Keratinocyte (primary cell): ENCODE measurements around the gene TMEM176B. TPM values are rescaled to one million over a fixed set of nuclear protein-coding genes. Genes with fewer than 3 reads are reported as not detected.

Source experiments
- DNase-seq: peaks from one replicate; pipeline ENCODE4 v3.0.0-alpha.2; 2011; ENCODE audit warnings: low read depth, missing footprints, low spot score
- FAIRE-seq: peaks from 2 replicates; lab custom pipeline; 2011; peaks lifted over from hg19 to GRCh38; lab: Jason Lieb, UNC
- H2AFZ ChIP-seq: 2 replicates; pipeline ENCODE4 v1.6.0; 2012; ENCODE audit warnings: low read length, control low read depth, inconsistent platforms; ENCODE audit not compliant: control insufficient read depth
- H3K27ac ChIP-seq: 2 replicates; pipeline ENCODE4 v1.5.1; 2011; ENCODE audit warnings: low read length; ENCODE audit not compliant: control insufficient read depth, insufficient read depth
- H3K27me3 ChIP-seq: 3 replicates; pipeline ENCODE4 v1.6.0; 2011; ENCODE audit warnings: low read length; ENCODE audit not compliant: control insufficient read depth, insufficient read depth; ENCODE audit errors: extremely low read depth
- H3K36me3 ChIP-seq, 2 experiments: 2 replicates in 1 of 2; 3 replicates in 1 of 2; pipeline ENCODE4 v1.5.1; 2011; ENCODE audit warnings: low read length in 2 of 2, mild to moderate bottlenecking in 1 of 2; ENCODE audit not compliant: control insufficient read depth in 2 of 2, insufficient read depth in 2 of 2; ENCODE audit errors: extremely low read depth in 1 of 2
- H3K4me1 ChIP-seq: 3 replicates; pipeline ENCODE4 v1.5.1; 2011; ENCODE audit warnings: low read length; ENCODE audit not compliant: control insufficient read depth, insufficient read depth; ENCODE audit errors: extremely low read depth
- H3K4me2 ChIP-seq: 3 replicates; pipeline ENCODE4 v1.6.0; 2011; ENCODE audit warnings: low read depth, low read length; ENCODE audit not compliant: control insufficient read depth, insufficient read depth; ENCODE audit errors: extremely low read depth
- H3K4me3 ChIP-seq, 3 experiments: fragments of 200-600 bp in 1 of 3; sonication (generic) in 1 of 3; 2 replicates in 2 of 3; 3 replicates in 1 of 3; pipeline ENCODE4 v1.5.1; 2011 to 2016; ENCODE audit warnings: low read length in 3 of 3, mild to moderate bottlenecking in 3 of 3, control low read depth in 2 of 3, inconsistent platforms in 1 of 3, low read depth in 1 of 3, mixed read lengths in 1 of 3, mixed run types in 1 of 3, moderate library complexity in 1 of 3; ENCODE audit not compliant: control insufficient read depth in 2 of 3, insufficient read depth in 2 of 3; ENCODE audit errors: extremely low read depth in 1 of 3
- H3K79me2 ChIP-seq: 2 replicates; pipeline ENCODE4 v1.6.0; 2012; ENCODE audit warnings: low read length; ENCODE audit not compliant: control insufficient read depth, insufficient read depth
- H3K9ac ChIP-seq: 3 replicates; pipeline ENCODE4 v1.6.0; 2011; ENCODE audit warnings: low read length; ENCODE audit not compliant: control insufficient read depth, insufficient read depth; ENCODE audit errors: extremely low read depth
- H3K9me1 ChIP-seq: 3 replicates; pipeline ENCODE4 v1.6.0; 2011; ENCODE audit warnings: low read length; ENCODE audit not compliant: control insufficient read depth, insufficient read depth; ENCODE audit errors: extremely low read depth
- H3K9me3 ChIP-seq: 2 replicates; pipeline ENCODE4 v1.5.1; 2012; ENCODE audit warnings: low read depth, low read length; ENCODE audit not compliant: control insufficient read depth
- H4K20me1 ChIP-seq: 3 replicates; pipeline ENCODE4 v1.6.0; 2011; ENCODE audit warnings: low read length; ENCODE audit not compliant: control insufficient read depth, insufficient read depth; ENCODE audit errors: extremely low read depth
- EZH2 ChIP-seq: IDR thresholded peaks from one replicate; pipeline ENCODE4 v1.6.1; 2012; ENCODE audit warnings: inconsistent platforms, mild to moderate bottlenecking, low read length, moderate library complexity
- dilution Hi-C: fragments of 300-500 bp; cut with MboI; formaldehyde crosslinking; loops from one replicate; pipeline ENCODE4 v1.7.0; 2020; ENCODE audit warnings: low sequenced_read_pairs; ENCODE audit not compliant: extremely low pct_ligation_motif_present
- polyA plus RNA-seq, 5 experiments: library from polyadenylated mRNA; depleted of rRNA in 3 of 5; stranded (reverse) in 3 of 5; stranded (forward) in 1 of 5; unstranded in 1 of 5; fragments of >200 nt; gene quantifications; 1 replicate in 1 of 5; 2 replicates in 3 of 5; 3 replicates in 1 of 5; pipeline versions ENCODE4 v1.2.1 to v1.2.3, GENCODE V29; 2011 to 2012; ENCODE audit warnings: missing spikeins in 2 of 5, low read depth in 1 of 5, low replicate concordance in 1 of 5
- TF ChIP-seq, protein P1 (sequence below), 3 experiments: IDR thresholded peaks in 1 of 3; conservative IDR thresholded peaks in 1 of 3; optimal IDR thresholded peaks in 1 of 3; 2 replicates in 2 of 3; 3 replicates in 1 of 3; pipeline versions ENCODE3 to v1.5.1; 2011; ENCODE audit warnings: low read length in 3 of 3, mild to moderate bottlenecking in 3 of 3, moderate library complexity in 2 of 3, control low read depth in 1 of 3, inconsistent platforms in 1 of 3; ENCODE audit not compliant: insufficient read depth in 2 of 3; ENCODE audit errors: extremely low read depth in 1 of 3

TMEM176B gene
- polyA plus RNA-seq, 1 donor (not counting 4 experiments of a cell fraction or from before 2014, with no cell fraction given): not detected

DNA sequence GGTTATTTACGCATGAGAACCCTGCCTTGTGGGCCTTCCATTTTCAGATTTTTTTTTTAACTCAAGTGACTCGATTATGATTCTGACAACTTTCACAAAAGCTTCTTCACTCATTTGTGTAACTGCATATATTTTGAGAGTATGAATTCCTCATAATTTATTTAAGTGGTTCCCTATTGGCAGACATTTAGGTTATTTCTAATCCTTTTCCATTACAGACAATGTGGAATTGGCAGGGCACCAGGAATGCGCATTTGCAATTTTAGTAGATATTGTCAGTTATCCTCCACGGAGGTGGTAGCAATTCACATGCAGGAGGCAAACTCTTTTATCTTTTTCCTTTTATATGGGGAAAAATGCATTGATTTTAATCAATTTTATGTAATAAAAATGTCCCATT, 2.5 kb downstream of the TMEM176B start:
- Histone ChIP-seq H4K20me1 (no peaks in the 10 kb centered on the region), H3K9me1 (no peaks in the 10 kb centered on the region), H3K27me3 (peaks cover 42% of the 10 kb centered on the region), H3K36me3 (no peaks in the 10 kb centered on the region), H3K4me2 (no peak overlapping the region), H3K9me3 (no peaks in the 10 kb centered on the region), H3K27ac (no peak overlapping the region), H3K79me2 (no peaks in the 10 kb centered on the region), H3K9ac (no peak overlapping the region), H2AFZ (no peak overlapping the region), H3K4me3 (no peak overlapping the region), H3K4me1 (no peaks in the 10 kb centered on the region)
- dilution Hi-C loops: no loop called here
- FAIRE-seq: no peak
- no peak for DNase-seq
- TF ChIP-seq, protein P1, sequence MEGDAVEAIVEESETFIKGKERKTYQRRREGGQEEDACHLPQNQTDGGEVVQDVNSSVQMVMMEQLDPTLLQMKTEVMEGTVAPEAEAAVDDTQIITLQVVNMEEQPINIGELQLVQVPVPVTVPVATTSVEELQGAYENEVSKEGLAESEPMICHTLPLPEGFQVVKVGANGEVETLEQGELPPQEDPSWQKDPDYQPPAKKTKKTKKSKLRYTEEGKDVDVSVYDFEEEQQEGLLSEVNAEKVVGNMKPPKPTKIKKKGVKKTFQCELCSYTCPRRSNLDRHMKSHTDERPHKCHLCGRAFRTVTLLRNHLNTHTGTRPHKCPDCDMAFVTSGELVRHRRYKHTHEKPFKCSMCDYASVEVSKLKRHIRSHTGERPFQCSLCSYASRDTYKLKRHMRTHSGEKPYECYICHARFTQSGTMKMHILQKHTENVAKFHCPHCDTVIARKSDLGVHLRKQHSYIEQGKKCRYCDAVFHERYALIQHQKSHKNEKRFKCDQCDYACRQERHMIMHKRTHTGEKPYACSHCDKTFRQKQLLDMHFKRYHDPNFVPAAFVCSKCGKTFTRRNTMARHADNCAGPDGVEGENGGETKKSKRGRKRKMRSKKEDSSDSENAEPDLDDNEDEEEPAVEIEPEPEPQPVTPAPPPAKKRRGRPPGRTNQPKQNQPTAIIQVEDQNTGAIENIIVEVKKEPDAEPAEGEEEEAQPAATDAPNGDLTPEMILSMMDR (optimal IDR thresholded peaks at IDR 0.05 in 1 of 3, IDR thresholded peaks at IDR 0.05 in 1 of 3, conservative IDR thresholded peaks at IDR 0.05 in 1 of 3; ENCODE audit: extremely low read depth in 1 of 3, insufficient read depth in 2 of 3, low read length in 3 of 3): no peak
- no peak for TF ChIP-seq EZH2

DNA sequence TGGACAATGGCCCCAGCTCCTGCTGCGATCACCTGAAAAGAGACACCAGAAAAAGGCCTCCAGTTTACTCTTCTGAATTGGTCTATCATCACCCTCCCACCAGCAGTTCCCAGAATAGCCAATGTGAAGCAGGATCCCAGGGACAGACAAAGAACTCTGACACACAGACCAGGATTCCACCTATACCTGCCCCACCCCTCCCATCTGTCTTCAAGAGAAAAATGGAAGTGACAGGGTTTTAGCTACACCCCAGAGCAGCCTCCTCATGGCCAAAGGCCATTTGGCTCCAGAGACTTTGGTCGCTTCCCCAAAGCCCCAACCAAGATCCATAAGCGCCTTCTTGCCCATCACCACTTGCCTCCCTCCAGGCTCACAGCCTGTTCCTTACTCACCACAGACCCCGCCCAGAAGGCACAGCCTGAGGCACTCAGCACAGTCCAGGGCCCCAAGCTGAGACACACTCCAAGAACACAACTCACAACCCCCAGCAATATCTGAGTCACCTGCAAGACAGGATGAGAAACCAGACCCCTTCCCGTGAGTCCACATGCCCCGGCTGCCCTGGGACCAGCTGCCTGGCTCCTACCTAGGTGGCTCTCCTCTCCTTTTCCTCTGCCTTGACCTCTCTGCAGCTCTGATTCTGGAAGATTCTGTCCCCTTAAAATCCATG, 6.5 kb downstream of the TMEM176B start:
- Histone ChIP-seq H3K27me3 (peaks cover 10% of the 10 kb centered on the region), H3K4me1 (no peaks in the 10 kb centered on the region)

More for the DNA sequence above, 6.5 kb downstream of the TMEM176B start:
- H3K36me3 ChIP-seq: no peaks in the 10 kb centered on the region
- H2AFZ ChIP-seq: no peak overlapping the region
- H3K9ac ChIP-seq: no peak overlapping the region
- no peaks in the 10 kb centered on the region for H4K20me1 ChIP-seq
- TF ChIP-seq EZH2: no peak
- TF ChIP-seq, protein P1 (optimal IDR thresholded peaks at IDR 0.05 in 1 of 3, IDR thresholded peaks at IDR 0.05 in 1 of 3, conservative IDR thresholded peaks at IDR 0.05 in 1 of 3; ENCODE audit: extremely low read depth in 1 of 3, insufficient read depth in 2 of 3, low read length in 3 of 3): no peak
- no peak overlapping the region for H3K4me3 ChIP-seq
- FAIRE-seq (no peak), DNase-seq (no peak)
- no peaks in the 10 kb centered on the region for H3K9me1 ChIP-seq
- H3K27ac ChIP-seq: no peak overlapping the region
- H3K9me3 ChIP-seq: no peaks in the 10 kb centered on the region
- dilution Hi-C loops: no loop called here
- no peaks in the 10 kb centered on the region for H3K79me2 ChIP-seq
- H3K4me2 ChIP-seq: no peak overlapping the region
